Mesenchymal stem cell (in vitro differentiated cells and primary cell): Measurements from ENCODE around the gene RGS18.
"Not testable (repeated sequence)": the region's sequence is repeated elsewhere in the genome, so short reads cannot be mapped to it uniquely, and the experiment has no call there.

Experiments
- DNase-seq: peaks from one replicate; pipeline ENCODE4 v3.0.0-alpha.2; 2013
- H2AFZ ChIP-seq: one replicate; pipeline ENCODE4 v1.6.1; 2013; ENCODE audit warnings: low read depth, mild to moderate bottlenecking, control low read depth, inconsistent platforms, low read length, moderate library complexity
- H2AK5ac ChIP-seq: 2 replicates; pipeline ENCODE4 v1.6.1; 2013; ENCODE audit warnings: low read length, moderate library complexity, mild to moderate bottlenecking, inconsistent platforms; ENCODE audit not compliant: severe bottlenecking
- H2BK120ac ChIP-seq: one replicate; pipeline ENCODE4 v1.6.1; 2013; ENCODE audit warnings: low read depth, mild to moderate bottlenecking, inconsistent platforms, low read length, moderate library complexity
- H2BK12ac ChIP-seq, 2 experiments: one replicate each; pipeline ENCODE4 v1.6.1; 2013; ENCODE audit warnings: inconsistent platforms in 2 of 2, low read length in 2 of 2, mild to moderate bottlenecking in 2 of 2, moderate library complexity in 2 of 2, control low read depth in 1 of 2
- H2BK15ac ChIP-seq: one replicate; pipeline ENCODE4 v1.6.1; 2013; ENCODE audit warnings: mild to moderate bottlenecking, low read depth, inconsistent platforms; ENCODE audit not compliant: poor library complexity, severe bottlenecking
- H2BK5ac ChIP-seq: 2 replicates; pipeline ENCODE4 v1.6.1; 2013; ENCODE audit warnings: low read depth, mild to moderate bottlenecking, low read length, control low read depth, inconsistent platforms; ENCODE audit not compliant: poor library complexity, severe bottlenecking
- H3K14ac ChIP-seq, 2 experiments: one replicate each; pipeline ENCODE4 v1.6.1; 2013; ENCODE audit warnings: inconsistent platforms in 2 of 2, low read length in 2 of 2, control low read depth in 1 of 2, mild to moderate bottlenecking in 1 of 2, moderate library complexity in 1 of 2
- H3K18ac ChIP-seq, 2 experiments: one replicate each; pipeline ENCODE4 v1.6.1; 2013; ENCODE audit warnings: inconsistent platforms in 2 of 2, low read length in 2 of 2, control low read depth in 1 of 2, low read depth in 1 of 2, mild to moderate bottlenecking in 1 of 2
- H3K23ac ChIP-seq, 2 experiments: one replicate each; pipeline ENCODE4 v1.6.1; 2013; ENCODE audit warnings: inconsistent platforms in 2 of 2, low read length in 2 of 2, mild to moderate bottlenecking in 2 of 2, moderate library complexity in 2 of 2, control low read depth in 1 of 2
- H3K27ac ChIP-seq: 2 replicates; pipeline ENCODE4 v1.5.1; 2013; ENCODE audit warnings: mild to moderate bottlenecking, moderate library complexity, low read length, control low read depth, inconsistent platforms; ENCODE audit not compliant: poor library complexity, severe bottlenecking
- H3K27me3 ChIP-seq, 2 experiments: 2 replicates each; pipeline versions ENCODE4 v1.6.1 to v1.7.0; 2013; ENCODE audit warnings: low read length in 2 of 2, mild to moderate bottlenecking in 2 of 2, moderate library complexity in 2 of 2, control low read depth in 1 of 2, inconsistent platforms in 1 of 2; ENCODE audit not compliant: control insufficient read depth in 1 of 2, insufficient read depth in 1 of 2
- H3K36me3 ChIP-seq, 2 experiments: 2 replicates each; pipeline versions ENCODE4 v1.6.1 to v1.7.0; 2013; ENCODE audit warnings: low read length in 2 of 2, control low read depth in 1 of 2, inconsistent platforms in 1 of 2, low read depth in 1 of 2, mild to moderate bottlenecking in 1 of 2; ENCODE audit not compliant: insufficient read depth in 2 of 2, control insufficient read depth in 1 of 2
- H3K4ac ChIP-seq, 2 experiments: one replicate each; pipeline ENCODE4 v1.6.1; 2013; ENCODE audit warnings: inconsistent platforms in 2 of 2, low read length in 2 of 2, mild to moderate bottlenecking in 2 of 2, moderate library complexity in 2 of 2, control low read depth in 1 of 2, low read depth in 1 of 2
- H3K4me1 ChIP-seq: 2 replicates; pipeline ENCODE4 v1.6.1; 2013; ENCODE audit warnings: low read depth, low read length, control low read depth; ENCODE audit not compliant: control insufficient read depth, insufficient read depth
- H3K4me2 ChIP-seq: 2 replicates; pipeline ENCODE4 v1.6.1; 2013; ENCODE audit warnings: low read length, mild to moderate bottlenecking, inconsistent platforms; ENCODE audit not compliant: poor library complexity, severe bottlenecking
- H3K4me3 ChIP-seq, 2 experiments: 2 replicates each; pipeline versions ENCODE4 v1.5.1 to v1.7.0; 2013; ENCODE audit warnings: low read length in 2 of 2, mild to moderate bottlenecking in 2 of 2, control low read depth in 1 of 2, low read depth in 1 of 2; ENCODE audit not compliant: insufficient read depth in 1 of 2
- H3K79me1 ChIP-seq: replicated peaks from 2 replicates; pipeline ENCODE4 v1.6.1; 2013; ENCODE audit warnings: mild to moderate bottlenecking, control low read depth, low read length, inconsistent platforms; ENCODE audit not compliant: poor library complexity, severe bottlenecking
- H3K9ac ChIP-seq: 2 replicates; pipeline ENCODE4 v1.7.0; 2013; ENCODE audit warnings: mild to moderate bottlenecking, low read length, moderate library complexity
- H3K9me3 ChIP-seq: 2 replicates; pipeline ENCODE4 v1.7.0; 2013; ENCODE audit warnings: mild to moderate bottlenecking, low read length; ENCODE audit not compliant: control insufficient read depth
- H4K8ac ChIP-seq: one replicate; pipeline ENCODE4 v1.6.1; 2013; ENCODE audit warnings: inconsistent platforms, mild to moderate bottlenecking, low read length, moderate library complexity
- H4K91ac ChIP-seq: one replicate; pipeline ENCODE4 v1.6.1; 2013; ENCODE audit warnings: mild to moderate bottlenecking, low read length, inconsistent platforms
- WGBS: methylation state at CpG from one replicate; pipeline ENCODE4 v1.1.7; 2013; ENCODE audit warnings: mixed read lengths; 5-methylcytosine and 5-hydroxymethylcytosine counted together

Gene RGS18

GRCh38 chr1:192160196-192160595, 1.9 kb downstream of the RGS18 start:
- no peak overlapping the region for H2BK12ac ChIP-seq
- H3K14ac ChIP-seq, result no peak overlapping the region
- no peak overlapping the region for H2BK5ac ChIP-seq
- H3K4me1 ChIP-seq, result no peaks in the 10 kb centered on the region
- H2AFZ ChIP-seq, result no peak overlapping the region
- H3K23ac ChIP-seq, result no peak overlapping the region
- no peak overlapping the region for H2BK120ac ChIP-seq
- no CpG with 5 or more reads among the region's 1 CpG for WGBS
- no peaks in the 10 kb centered on the region for H3K36me3 ChIP-seq
- H2AK5ac ChIP-seq, result no peak overlapping the region
- no peaks in the 10 kb centered on the region for H3K27me3 ChIP-seq
- H3K18ac ChIP-seq, result no peak overlapping the region
- no peak overlapping the region for H4K91ac ChIP-seq
- H3K79me1 ChIP-seq, result no peaks in the 10 kb centered on the region
- H3K9me3 ChIP-seq, result no peaks in the 10 kb centered on the region
- H4K8ac ChIP-seq, result no peak overlapping the region
- H2BK15ac ChIP-seq, result no peak overlapping the region
- DNase-seq, result no peak
- no peak overlapping the region for H3K4ac ChIP-seq
- no peak overlapping the region for H3K4me2 ChIP-seq
- no peak overlapping the region for H3K27ac ChIP-seq
- H3K4me3 ChIP-seq, result no peak overlapping the region
- H3K9ac ChIP-seq, result no peak overlapping the region

GRCh38 chr1:192161976-192162375, 3.7 kb downstream of the RGS18 start:
- H3K23ac ChIP-seq, result no peak overlapping the region
- H3K27me3 ChIP-seq, result no peaks in the 10 kb centered on the region
- no CpG with 5 or more reads among the region's 1 CpG for WGBS
- DNase-seq, result no peak
- H3K4ac ChIP-seq, result no peak overlapping the region
- no peak overlapping the region for H2AK5ac ChIP-seq
- no peak overlapping the region for H3K4me3 ChIP-seq
- no peak overlapping the region for H4K91ac ChIP-seq
- H2BK5ac ChIP-seq, result no peak overlapping the region
- H4K8ac ChIP-seq, result no peak overlapping the region
- no peaks in the 10 kb centered on the region for H3K79me1 ChIP-seq
- no peak overlapping the region for H2AFZ ChIP-seq
- H3K9ac ChIP-seq, result no peak overlapping the region
- no peak overlapping the region for H2BK120ac ChIP-seq
- no peaks in the 10 kb centered on the region for H3K4me1 ChIP-seq
- H3K14ac ChIP-seq, result no peak overlapping the region
- H3K36me3 ChIP-seq, result no peaks in the 10 kb centered on the region
- H2BK15ac ChIP-seq, result no peak overlapping the region
- H2BK12ac ChIP-seq, result no peak overlapping the region
- H3K4me2 ChIP-seq, result no peak overlapping the region
- no peak overlapping the region for H3K27ac ChIP-seq
- no peak overlapping the region for H3K18ac ChIP-seq
- H3K9me3 ChIP-seq, result peaks cover 3% of the 10 kb centered on the region

DNA sequence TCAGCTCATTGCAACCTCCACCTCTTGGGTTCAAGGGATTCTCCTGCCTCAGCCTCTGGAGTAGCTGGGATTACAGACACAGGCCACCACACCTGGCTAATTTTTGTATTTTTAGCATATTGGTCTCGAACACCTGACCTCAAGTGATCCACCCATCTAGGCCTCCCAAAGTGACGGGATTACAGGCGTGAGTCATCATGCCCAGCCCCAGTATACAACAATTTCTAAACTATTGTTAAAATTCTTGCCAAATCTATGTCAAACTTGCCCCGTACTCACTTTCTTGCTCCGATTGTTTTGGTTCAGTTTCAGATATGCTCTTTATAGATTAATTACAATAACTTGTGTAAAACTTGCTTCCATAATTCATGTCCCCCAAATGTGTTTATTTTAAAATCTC, 4.1 kb downstream of the RGS18 start:
- no peak overlapping the region for H2BK15ac ChIP-seq
- no peaks in the 10 kb centered on the region for H3K36me3 ChIP-seq
- no peak overlapping the region for H2BK12ac ChIP-seq
- no peak overlapping the region for H3K14ac ChIP-seq
- no peak for DNase-seq
- no peak overlapping the region for H3K4me2 ChIP-seq
- no peak overlapping the region for H2BK120ac ChIP-seq
- H2AK5ac ChIP-seq, result no peak overlapping the region
- H3K27ac ChIP-seq, result no peak overlapping the region
- H3K4me1 ChIP-seq, result no peaks in the 10 kb centered on the region
- H2BK5ac ChIP-seq, result no peak overlapping the region
- WGBS, result 87% methylated on average over 3 of the region's 5 CpGs
- H4K8ac ChIP-seq, result no peak overlapping the region
- no peak overlapping the region for H3K23ac ChIP-seq
- no peak overlapping the region for H3K4me3 ChIP-seq
- H4K91ac ChIP-seq, result no peak overlapping the region
- no peaks in the 10 kb centered on the region for H3K27me3 ChIP-seq
- no peak overlapping the region for H2AFZ ChIP-seq
- H3K18ac ChIP-seq, result no peak overlapping the region
- no peak overlapping the region for H3K4ac ChIP-seq
- no peaks in the 10 kb centered on the region for H3K79me1 ChIP-seq
- peaks cover 3% of the 10 kb centered on the region for H3K9me3 ChIP-seq
- no peak overlapping the region for H3K9ac ChIP-seq

DNA sequence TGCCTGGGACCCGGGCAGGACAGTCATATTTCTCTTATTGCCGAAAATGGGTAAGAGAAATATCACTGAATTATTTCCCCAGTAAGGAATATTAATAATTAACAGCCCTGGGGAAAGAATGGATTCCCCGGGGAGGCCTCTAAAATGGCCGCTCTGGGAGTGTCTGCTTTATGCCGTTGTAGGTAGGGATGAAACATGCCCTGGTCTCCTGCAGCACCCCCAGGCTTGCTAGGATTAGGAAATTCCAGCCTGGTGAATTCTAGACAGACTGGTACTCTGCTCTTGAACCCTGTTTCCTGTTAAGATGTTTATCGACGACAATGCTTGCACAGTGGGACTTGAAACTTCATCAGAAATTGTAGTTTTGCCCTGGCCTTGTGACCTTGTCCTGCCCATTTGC, 6.7 kb downstream of the RGS18 start:
- H3K27me3 ChIP-seq, H2BK12ac ChIP-seq, H3K27ac ChIP-seq, H2BK120ac ChIP-seq, H3K14ac ChIP-seq, H2BK15ac ChIP-seq, H3K9ac ChIP-seq, DNase-seq, H2AFZ ChIP-seq, H3K4ac ChIP-seq, H3K4me3 ChIP-seq, H2BK5ac ChIP-seq, H3K4me2 ChIP-seq, H4K91ac ChIP-seq, H3K18ac ChIP-seq, H3K9me3 ChIP-seq, H3K79me1 ChIP-seq, H3K36me3 ChIP-seq, H2AK5ac ChIP-seq, H3K23ac ChIP-seq, H4K8ac ChIP-seq, H3K4me1 ChIP-seq: not testable (repeated sequence)
- WGBS, result 84% methylated on average over 5 of the region's 7 CpGs
